GM12878 (cell line): Measurements from ENCODE around the gene ARL16. TPM values are rescaled to one million over a fixed set of nuclear protein-coding genes. Genes with fewer than 3 reads are reported as not detected.
A peak's percentile ranks its signal among the peaks of the same experiment; 100 is the strongest.

Source experiments
- ATAC-seq: fragments of 200-7000 bp; cut with Tn5 transposase; 3 replicates; pipeline ENCODE4 v1.9.1; 2020; ENCODE audit warnings: mild to moderate bottlenecking, moderate library complexity
- BruUV-seq: library from RNA; stranded (reverse); fragments of 400-500 nt; replicated peaks from 2 replicates; lab custom pipeline; 2021; lab: Mats Ljungman, UMichigan
- CTCF ChIA-PET: fragments of 300-600 bp; sonication (Branson Sonifier 250); formaldehyde crosslinking; extraction: SDS; loops from one replicate; lab custom pipeline; 2021; ENCODE audit warnings: inconsistent platforms; lab: Yijun Ruan, JAX
- POLR2A ChIA-PET: fragments of 350-600 bp; formaldehyde crosslinking; extraction: SDS; loops from one replicate; lab custom pipeline; 2021; ENCODE audit warnings: inconsistent platforms; lab: Charles Lee
- RAD21 ChIA-PET: fragments of 300-600 bp; sonication (Branson Sonifier 250); formaldehyde crosslinking; loops from one replicate; lab custom pipeline; 2023; ENCODE audit warnings: antibody characterized with exemption; ENCODE audit not compliant: unreplicated experiment; lab: Charles Lee
- SMC1A ChIA-PET: fragments of 300-600 bp; sonication (Branson Sonifier 250); formaldehyde crosslinking; loops from one replicate; lab custom pipeline; 2023; ENCODE audit not compliant: unreplicated experiment, uncharacterized antibody; lab: Charles Lee
- DNase-seq: peaks from one replicate; pipeline ENCODE4 v3.0.0-alpha.2; 2011; ENCODE audit warnings: low read depth, low spot score
- FAIRE-seq: peaks from 3 replicates; lab custom pipeline; 2011; peaks lifted over from hg19 to GRCh38; lab: Jason Lieb, UNC
- H2AFZ ChIP-seq: 2 replicates; pipeline ENCODE4 v1.6.0; 2011; ENCODE audit warnings: low read depth, low read length, control low read depth; ENCODE audit not compliant: control insufficient read depth
- H3K27ac ChIP-seq: 2 replicates; pipeline ENCODE4 v1.5.1; 2011; ENCODE audit warnings: control low read depth; ENCODE audit not compliant: control insufficient read depth, insufficient read depth
- H3K27me3 ChIP-seq, 2 experiments: replicated peaks in 1 of 2; 2 replicates each; pipeline versions ENCODE4 v1.6.0 to v1.6.1; 2011; ENCODE audit warnings: low read length in 1 of 2; ENCODE audit not compliant: control insufficient read depth in 2 of 2, insufficient read depth in 2 of 2
- H3K36me3 ChIP-seq, 2 experiments: 2 replicates each; pipeline ENCODE4 v1.5.1; 2011; ENCODE audit warnings: low read length in 1 of 2; ENCODE audit not compliant: control insufficient read depth in 2 of 2, insufficient read depth in 2 of 2
- H3K4me1 ChIP-seq: 2 replicates; pipeline ENCODE4 v1.6.1; 2011; ENCODE audit warnings: mild to moderate bottlenecking, low read length, moderate library complexity, mixed read lengths; ENCODE audit not compliant: control insufficient read depth, insufficient read depth
- H3K4me2 ChIP-seq: 2 replicates; pipeline ENCODE4 v1.6.0; 2011; ENCODE audit warnings: control low read depth; ENCODE audit not compliant: control insufficient read depth, insufficient read depth
- H3K4me3 ChIP-seq: fragments of 200-600 bp; sonication (generic); 2 replicates; pipeline ENCODE4 v1.5.1; 2016
- H3K79me2 ChIP-seq: 2 replicates; pipeline ENCODE4 v1.6.0; 2011; ENCODE audit warnings: low read length; ENCODE audit not compliant: control insufficient read depth, insufficient read depth
- H3K9ac ChIP-seq: 2 replicates; pipeline ENCODE4 v1.8.0; 2011; ENCODE audit warnings: low read length, control low read depth, mixed read lengths; ENCODE audit not compliant: control insufficient read depth, insufficient read depth
- H3K9me3 ChIP-seq: replicated peaks from 3 replicates; pipeline ENCODE4 v1.5.1; 2011; ENCODE audit warnings: mild to moderate bottlenecking, low read length; ENCODE audit not compliant: control insufficient read depth, insufficient read depth
- H4K20me1 ChIP-seq: 2 replicates; pipeline ENCODE4 v1.6.0; 2011; ENCODE audit not compliant: control insufficient read depth, insufficient read depth
- CUX1 ChIP-seq: IDR thresholded peaks from 2 replicates; pipeline ENCODE4 v1.6.1; 2012; ENCODE audit warnings: improper control_type of control experiment, low read depth, low read length; ENCODE audit not compliant: insufficient replicate concordance
- FOS ChIP-seq: IDR thresholded peaks from 3 replicates; pipeline ENCODE4 v1.6.1; 2011; ENCODE audit warnings: borderline replicate concordance; ENCODE audit not compliant: insufficient read length; ENCODE audit errors: extremely low read depth
- MTA3 ChIP-seq: IDR thresholded peaks from 2 replicates; pipeline ENCODE4 v1.6.1; 2012; ENCODE audit warnings: low read length, inconsistent platforms, borderline replicate concordance
- POLR2A ChIP-seq: IDR thresholded peaks from 2 replicates; pipeline ENCODE4 v1.6.1; 2011; ENCODE audit warnings: low read depth, mild to moderate bottlenecking, low read length
- RB1 ChIP-seq: fragments of 450-650 bp; formaldehyde crosslinking; IDR thresholded peaks from 2 replicates; pipeline ENCODE4 v1.6.1; 2017; ENCODE audit warnings: mild to moderate bottlenecking, borderline replicate concordance
- RBBP5 ChIP-seq: fragments of 200-600 bp; sonication (generic); conservative IDR thresholded peaks from 2 replicates; pipeline ENCODE4 v1.6.1; 2016
- SREBF1 ChIP-seq: IDR thresholded peaks from 2 replicates; pipeline ENCODE4 v1.6.1; 2012; ENCODE audit warnings: mild to moderate bottlenecking, low read length
- YY1 ChIP-seq: IDR thresholded peaks from 2 replicates; pipeline ENCODE4 v1.6.1; 2011; ENCODE audit warnings: low read depth, mild to moderate bottlenecking, low read length
- WGBS: methylation state at CpG from one replicate; pipeline ENCODE4 v1.1.6; 2016; ENCODE audit warnings: low lambda C conversion rate; ENCODE audit not compliant: insufficient replicate concordance, insufficient coverage; ENCODE audit errors: missing lambda C conversion rate; 5-methylcytosine and 5-hydroxymethylcytosine counted together
- in situ Hi-C: fragments of 300-500 bp; cut with MboI; formaldehyde crosslinking; loops from 9 replicates; pipeline ENCODE4 v1.14.3; 2018; ENCODE audit warnings: mixed read lengths
- intact Hi-C: fragments of 100-400 bp; cut with micrococcal nuclease; formaldehyde crosslinking; loops from one replicate; pipeline ENCODE4 v1.14.2; 2022; ENCODE audit not compliant: unreplicated experiment
- polyA plus RNA-seq, 11 experiments: library from polyadenylated mRNA; depleted of rRNA in 4 of 11; unstranded in 6 of 11; stranded (reverse) in 5 of 11; fragments of >200 nt; fragmentation: Nextera tagmentation in 4 of 11; fragmentation: Illumina TruSeq in 1 of 11; extraction: Ambion mirVana in 4 of 11; extraction: Trizol in 1 of 11; gene quantifications; 1 replicate in 1 of 11; 2 replicates in 10 of 11; pipeline versions ENCODE4 v1.2.1 to v1.2.3, GENCODE V29; 2011 to 2016; ENCODE audit warnings: inconsistent platforms in 2 of 11, missing spikeins in 2 of 11, low read depth in 1 of 11
- total RNA-seq, 4 experiments: library from RNA; depleted of rRNA in 3 of 4; stranded (reverse); fragments of >200 nt in 3 of 4; fragmentation: Illumina TruSeq in 1 of 4; extraction: Trizol in 1 of 4; gene quantifications; 2 replicates each; pipeline versions ENCODE4 v1.2.1 to v1.2.3, GENCODE V29; 2013 to 2021
- TF ChIP-seq, protein P1 (sequence below): IDR thresholded peaks from 2 replicates; pipeline ENCODE4 v1.6.1; 2011; ENCODE audit warnings: mild to moderate bottlenecking, low read depth, low read length, moderate library complexity; ENCODE audit not compliant: insufficient replicate concordance

Gene ARL16
- total and polyA plus RNA-seq, 10 of the 15 experiments (the other 5 are each of a cell fraction or from before 2014, with no cell fraction given): 4.7 to 47.6 (median 30.9) TPM

GRCh38 chr17:81715107-81715871 is 31.7 kb upstream of the ARL16 start (continued):
- TF ChIP-seq CUX1 (no peak), RB1 (no peak)

DNA sequence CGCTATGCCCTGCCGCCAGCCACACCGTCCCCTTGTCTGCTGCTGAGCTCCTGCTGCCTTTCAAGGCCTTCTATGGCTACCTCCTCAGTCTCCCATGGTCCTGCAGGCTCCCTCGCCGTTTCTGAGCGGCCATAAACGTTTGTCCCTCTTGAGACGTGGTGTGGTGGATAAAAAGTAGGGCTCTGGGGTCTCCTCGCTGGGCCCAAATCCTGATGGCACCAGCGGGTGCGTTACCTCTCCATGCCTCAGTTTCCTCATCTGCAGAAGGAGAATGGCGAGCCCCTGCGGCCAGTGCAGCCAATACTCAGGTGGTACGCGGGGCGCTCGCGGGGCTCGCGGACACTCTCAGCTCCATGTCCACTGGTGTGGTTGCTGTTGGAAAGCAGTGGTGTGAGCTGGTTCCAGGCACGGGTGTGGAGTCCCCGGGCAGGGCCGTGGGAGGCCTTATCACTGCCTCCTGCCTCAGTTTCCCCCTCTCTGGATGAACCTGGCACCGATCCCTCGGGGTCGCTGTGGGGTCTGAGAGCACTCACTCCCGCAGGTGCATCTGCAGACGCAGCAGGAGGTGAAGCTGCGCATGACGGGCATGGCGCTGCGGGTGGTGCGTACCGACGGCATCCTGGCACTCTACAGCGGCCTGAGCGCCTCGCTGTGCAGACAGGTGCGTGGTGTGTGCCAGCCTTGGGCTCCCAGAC is 31.0 kb upstream of the ARL16 start:
- ATAC-seq (no peak), FAIRE-seq (no peak), DNase-seq (no peak)
- no peaks in the 10 kb centered on the region for H4K20me1 ChIP-seq
- H3K27ac ChIP-seq: no peak overlapping the region
- TF ChIP-seq RBBP5 (no peak), FOS (no peak), POLR2A (peak; percentile 14; the same call in 1 of the 2 replicates), MTA3 (no peak), SREBF1 (no peak), YY1 (no peak)
- TF ChIP-seq, protein P1, sequence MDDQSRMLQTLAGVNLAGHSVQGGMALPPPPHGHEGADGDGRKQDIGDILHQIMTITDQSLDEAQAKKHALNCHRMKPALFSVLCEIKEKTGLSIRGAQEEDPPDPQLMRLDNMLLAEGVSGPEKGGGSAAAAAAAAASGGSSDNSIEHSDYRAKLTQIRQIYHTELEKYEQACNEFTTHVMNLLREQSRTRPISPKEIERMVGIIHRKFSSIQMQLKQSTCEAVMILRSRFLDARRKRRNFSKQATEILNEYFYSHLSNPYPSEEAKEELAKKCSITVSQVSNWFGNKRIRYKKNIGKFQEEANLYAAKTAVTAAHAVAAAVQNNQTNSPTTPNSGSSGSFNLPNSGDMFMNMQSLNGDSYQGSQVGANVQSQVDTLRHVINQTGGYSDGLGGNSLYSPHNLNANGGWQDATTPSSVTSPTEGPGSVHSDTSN: no peak
- H3K79me2 ChIP-seq: peaks cover 20% of the 10 kb centered on the region
- ChIA-PET SMC1A (no interaction called here), RAD21 (no interaction called here), POLR2A (interaction anchor here (0.6 kb wide), 1 partner anchor 307 kb away, joined by 3 read pairs; no protein-coding TSS in a partner anchor), CTCF (no interaction called here)
- peaks cover 0 to 1% of the 10 kb centered on the region in 2 experiments; a peak in 1 of 4 replicates for H3K36me3 ChIP-seq
- in situ Hi-C loops: loop anchor here (5.0 kb wide), 1 partner anchor 108 kb away; no protein-coding TSS in a partner anchor
- 0 out of 2 replicates have a peak overlapping the region, but pooled peaks have one; percentile 9 for H3K4me2 ChIP-seq
- intact Hi-C loops: no loop called here
- H3K4me3 ChIP-seq: no peak overlapping the region
- no TSS peak for BruUV-seq
- H3K4me1 ChIP-seq: peaks cover 18% of the 10 kb centered on the region
- no peaks in the 10 kb centered on the region for H3K27me3 ChIP-seq
- H2AFZ ChIP-seq: no peak overlapping the region
- 96% methylated on average over 38 of the region's 39 CpGs for WGBS
- H3K9me3 ChIP-seq: no peaks in the 10 kb centered on the region
- H3K9ac ChIP-seq: no peak overlapping the region
